Left cardiac atrium (tissue), 4 donors: Measurements from ENCODE around the gene COL18A1. TPM values are rescaled to one million over a fixed set of nuclear protein-coding genes. Genes with fewer than 3 reads are reported as not detected.
A peak's percentile ranks its signal among the peaks of the same experiment; 100 is the strongest.
"Not testable (repeated sequence)": the region's sequence is repeated elsewhere in the genome, so short reads cannot be mapped to it uniquely, and the experiment has no call there.

Source experiments
- ATAC-seq, 2 donors: fragments of 200-7000 bp; cut with Tn5 transposase; one replicate each; pipeline ENCODE4 v1.9.1; 2020; ENCODE audit warnings: mild to moderate bottlenecking in 2 of 2, moderate library complexity in 2 of 2
- DNase-seq: peaks from one replicate; pipeline ENCODE4 v3.0.0-alpha.2; 2020
- intact Hi-C, 2 donors: fragments of 100-400 bp; cut with DNase I; formaldehyde crosslinking; loops; one replicate each; pipeline versions ENCODE4 v1.14.1 to v1.15.1; 2022 to 2023
- total RNA-seq, 2 donors: library from RNA; stranded (reverse); fragmentation: NEBNext Ultra II Directional; extraction: Animal tissue kit (Norgen Biotek cat#: 25700); gene quantifications; one replicate each; pipeline ENCODE4 v1.2.1, GENCODE V29; 2021
- donor health status: DM: no; HTN: yes; CAD: no.
- donor health status: DM: no; HTN: yes; CAD: no; lungs with severe emphysema.
- donor health status: DM: yes; HTN: yes; CAD: no.
- donor health status: Dilated cardiomyopathy.

COL18A1 gene
- total RNA-seq, 2 donors from 2014 or later: 53.4 to 104 TPM

DNA sequence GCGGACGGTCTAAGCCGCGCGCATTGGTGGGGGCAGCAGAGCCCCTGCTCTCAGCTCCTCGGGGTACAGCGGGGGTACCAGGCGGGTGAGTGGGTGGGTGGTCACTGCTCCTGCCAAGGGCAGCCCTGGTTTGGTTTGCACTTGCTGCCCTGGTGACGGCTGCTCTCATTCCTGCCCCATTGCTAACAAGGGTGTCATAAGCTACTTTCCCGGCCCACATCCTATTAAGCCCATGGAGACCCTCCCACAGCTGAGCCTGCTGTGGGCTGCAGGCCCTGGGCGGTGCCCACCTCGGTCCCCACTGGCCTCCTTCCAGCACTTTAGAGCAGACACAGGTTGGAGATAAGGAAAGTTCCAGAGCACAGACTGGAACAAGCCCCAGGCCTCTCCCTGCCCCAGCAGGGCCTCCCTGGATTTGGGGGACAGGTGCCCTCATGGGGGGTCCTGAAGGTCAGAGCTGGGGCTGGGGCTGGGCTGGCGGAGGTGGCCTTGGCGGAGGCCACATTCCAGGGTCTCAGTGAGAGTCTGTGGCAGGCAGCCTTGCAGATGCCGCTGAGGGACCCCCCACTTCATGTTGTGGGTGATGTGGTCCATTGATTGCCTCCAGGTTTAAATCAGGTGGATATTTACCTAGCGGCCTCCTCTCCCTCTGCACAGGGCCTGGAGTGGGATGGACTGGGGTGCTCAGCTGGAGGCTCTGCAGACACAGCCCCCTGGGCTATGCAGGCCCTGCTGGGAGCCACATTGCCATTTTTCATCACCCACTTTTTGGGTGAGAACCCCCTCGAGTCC, 27.0 kb downstream of the COL18A1 start:
- ATAC-seq (peak in 1 of 2 donors; percentile 4), DNase-seq (no peak)
- intact Hi-C loops: no loop called here

GRCh38 chr21:45432575-45433255, 27.8 kb downstream of the COL18A1 start:
- ATAC-seq: peak; percentile 45 to 68
- intact Hi-C loops: no loop called here
- no peak for DNase-seq

- ATAC-seq (no peak), DNase-seq (no peak)
- intact Hi-C loops: no loop called here
Observed at GRCh38 chr21:45433301-45433700, 28.3 kb downstream of the COL18A1 start.

DNA sequence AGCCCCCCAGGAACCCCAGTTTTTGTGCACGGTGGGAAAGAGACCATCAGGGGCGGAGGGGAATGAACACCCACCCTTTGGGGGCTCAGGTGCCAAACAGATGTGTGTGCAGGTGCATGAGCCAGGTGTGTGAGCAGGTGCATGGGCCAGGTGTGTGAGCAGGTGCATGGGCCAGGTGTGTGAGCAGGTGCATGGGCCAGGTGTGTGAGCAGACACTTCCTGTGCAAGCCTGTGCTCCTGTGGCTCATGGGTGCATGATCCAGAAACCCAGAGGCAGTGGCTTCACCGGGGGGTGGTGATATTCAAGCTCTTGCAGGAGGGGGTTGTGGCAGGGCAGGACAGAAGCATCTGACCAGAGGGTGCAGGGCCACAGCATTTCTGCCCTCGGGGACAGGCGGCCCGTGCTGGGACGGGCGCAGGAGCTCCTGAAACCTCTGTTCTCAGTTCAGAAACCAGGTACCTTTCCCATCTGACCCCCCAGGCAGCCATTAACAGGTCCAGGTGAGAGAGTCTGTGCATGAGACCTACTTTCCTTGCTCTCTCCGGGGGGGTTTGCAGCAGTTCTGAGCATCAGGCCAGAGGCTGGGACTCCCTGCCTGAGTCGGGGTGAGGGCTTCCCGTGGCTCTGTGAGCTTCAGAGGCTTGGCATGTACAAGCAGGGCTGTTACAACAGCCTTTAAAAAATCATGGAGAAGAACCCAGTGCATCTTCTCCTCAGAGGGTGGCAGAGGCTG, 29.1 kb downstream of the COL18A1 start:
- intact Hi-C loops: no loop called here

GRCh38 chr21:45434645-45435217, 29.8 kb downstream of the COL18A1 start:
- DNase-seq: no peak
- ATAC-seq: no peak
- intact Hi-C loops: no loop called here

More for the DNA sequence above, 29.1 kb downstream of the COL18A1 start:
- ATAC-seq (no peak), DNase-seq (no peak)

- intact Hi-C loops: no loop called here
- ATAC-seq: no peak
Observed at GRCh38 chr21:45435405-45435981, 30.5 kb downstream of the COL18A1 start.

GRCh38 chr21:45436351-45437065, 31.5 kb downstream of the COL18A1 start:
- no peak for ATAC-seq
- no peak for DNase-seq
- intact Hi-C loops: no loop called here

More at GRCh38 chr21:45435405-45435981, 30.5 kb downstream of the COL18A1 start:
- no peak for DNase-seq

DNA sequence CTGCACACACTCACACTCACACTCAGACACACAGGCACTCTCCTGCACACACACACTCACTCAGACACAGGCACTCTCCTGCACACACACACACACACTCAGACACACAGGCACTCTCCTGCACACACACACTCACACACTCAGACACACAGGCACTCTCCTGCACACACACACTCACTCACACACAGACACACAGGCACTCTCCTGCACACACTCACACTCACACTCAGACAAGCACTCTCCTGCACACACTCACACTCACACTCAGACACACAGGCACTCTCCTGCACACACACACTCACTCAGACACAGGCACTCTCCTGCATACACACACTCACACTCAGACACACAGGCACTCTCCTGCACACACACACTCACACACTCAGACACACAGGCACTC, 32.9 kb downstream of the COL18A1 start:
- DNase-seq, ATAC-seq: not testable (repeated sequence)
- intact Hi-C loops: loop anchor here in 1 of 2 donors (2.0 kb wide), 1 partner anchor 49 kb away; no protein-coding TSS in a partner anchor

- intact Hi-C loops: loop anchor here in 1 of 2 donors (1.0 to 2.0 kb wide), 2 partner anchors 50 to 146 kb away; no protein-coding TSS in a partner anchor
- peak; percentile 37 for DNase-seq
- peak; percentile 2 to 7 for ATAC-seq
Observed at GRCh38 chr21:45438391-45439145, 33.6 kb downstream of the COL18A1 start.

- ATAC-seq (peak; percentile 86 to 87), DNase-seq (peak; percentile 88)
- intact Hi-C loops: loop anchor here in 1 of 2 donors (1.0 to 2.0 kb wide), 2 partner anchors 51 to 147 kb away; no protein-coding TSS in a partner anchor
Observed at GRCh38 chr21:45439161-45439872, 34.4 kb downstream of the COL18A1 start.

- intact Hi-C loops: loop anchor here (1.0 to 5.0 kb wide), 3 partner anchors 51 to 148 kb away; no protein-coding TSS in a partner anchor
- peak in 1 of 2 donors; percentile 5 for ATAC-seq
- DNase-seq: peak; percentile 21
Observed at GRCh38 chr21:45439901-45440461, 35.0 kb downstream of the COL18A1 start.

- ATAC-seq: no peak
- intact Hi-C loops: loop anchor here in 1 of 2 donors (5.0 kb wide), 1 partner anchor 149 kb away; no protein-coding TSS in a partner anchor
Observed at GRCh38 chr21:45440736-45441350, 35.9 kb downstream of the COL18A1 start.

DNA sequence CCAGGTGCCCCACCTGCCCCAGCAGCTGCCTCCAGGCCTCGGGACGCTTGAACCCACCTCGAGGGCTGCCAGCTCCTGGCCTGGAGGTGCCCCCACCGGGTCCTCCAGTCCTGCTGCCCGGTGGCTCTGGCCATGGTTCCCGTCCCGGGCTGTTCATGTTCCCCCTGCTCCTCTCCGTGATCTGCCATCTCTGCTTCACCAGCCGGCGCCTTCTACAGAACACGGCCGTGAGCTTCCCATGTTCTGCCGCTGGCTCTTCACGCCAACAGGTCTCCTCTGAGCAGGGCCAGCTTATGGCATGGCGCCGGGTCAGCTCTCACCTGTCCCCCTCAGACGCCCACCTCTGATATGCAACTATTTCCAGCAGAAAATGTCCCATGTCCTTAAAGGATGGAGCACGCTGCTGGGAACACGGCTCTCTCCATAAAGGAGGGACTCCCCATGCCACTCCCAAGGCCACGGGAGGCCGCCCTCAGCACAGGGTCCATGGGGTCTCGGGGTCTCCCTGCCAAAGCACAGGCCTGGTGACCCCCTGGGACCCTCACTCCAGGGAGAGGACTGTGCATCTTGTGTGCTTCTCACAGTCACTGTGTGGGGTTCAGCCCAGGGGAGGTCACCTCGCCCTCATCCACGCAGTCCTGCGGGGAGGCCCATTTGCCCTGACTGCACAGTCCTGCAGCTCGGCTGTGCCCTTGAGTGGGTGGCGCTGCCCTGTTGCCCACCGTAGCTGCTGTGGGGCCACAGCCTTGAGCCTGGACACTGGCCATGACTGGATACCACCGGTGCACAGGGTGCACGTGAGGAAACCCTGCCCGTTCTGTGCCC, 36.7 kb downstream of the COL18A1 start:
- DNase-seq: peak; percentile 18
- ATAC-seq: no peak
- intact Hi-C loops: loop anchor here in 1 of 2 donors (5.0 kb wide), 1 partner anchor 149 kb away; no protein-coding TSS in a partner anchor

More at GRCh38 chr21:45440736-45441350, 35.9 kb downstream of the COL18A1 start:
- DNase-seq: peak; percentile 17

- ATAC-seq (no peak), DNase-seq (peak; percentile 13)
- intact Hi-C loops: loop anchor here in 1 of 2 donors (5.0 kb wide), 1 partner anchor 150 kb away; no protein-coding TSS in a partner anchor
Observed at GRCh38 chr21:45442276-45442675, 37.3 kb downstream of the COL18A1 start.
